Vagina (tissue), 2 donors: ENCODE measurements around the gene MYL7.

Source experiments
- POLR2A ChIP-seq, 2 donors: fragments of 450-650 bp; IDR thresholded peaks; one replicate each; pipeline ENCODE4 v1.6.1; 2017; ENCODE audit warnings: antibody characterized with exemption in 2 of 2, mild to moderate bottlenecking in 2 of 2, moderate library complexity in 2 of 2
- TF ChIP-seq, protein P1 (sequence below), 3 experiments: fragments of 450-650 bp in 2 of 3; fragments of 200-600 bp in 1 of 3; sonication (generic) in 1 of 3; IDR thresholded peaks; one replicate each; pipeline ENCODE4 v1.5.1; 2017 to 2019; ENCODE audit warnings: antibody characterized with exemption in 3 of 3, mild to moderate bottlenecking in 2 of 3, moderate library complexity in 2 of 3

DNA sequence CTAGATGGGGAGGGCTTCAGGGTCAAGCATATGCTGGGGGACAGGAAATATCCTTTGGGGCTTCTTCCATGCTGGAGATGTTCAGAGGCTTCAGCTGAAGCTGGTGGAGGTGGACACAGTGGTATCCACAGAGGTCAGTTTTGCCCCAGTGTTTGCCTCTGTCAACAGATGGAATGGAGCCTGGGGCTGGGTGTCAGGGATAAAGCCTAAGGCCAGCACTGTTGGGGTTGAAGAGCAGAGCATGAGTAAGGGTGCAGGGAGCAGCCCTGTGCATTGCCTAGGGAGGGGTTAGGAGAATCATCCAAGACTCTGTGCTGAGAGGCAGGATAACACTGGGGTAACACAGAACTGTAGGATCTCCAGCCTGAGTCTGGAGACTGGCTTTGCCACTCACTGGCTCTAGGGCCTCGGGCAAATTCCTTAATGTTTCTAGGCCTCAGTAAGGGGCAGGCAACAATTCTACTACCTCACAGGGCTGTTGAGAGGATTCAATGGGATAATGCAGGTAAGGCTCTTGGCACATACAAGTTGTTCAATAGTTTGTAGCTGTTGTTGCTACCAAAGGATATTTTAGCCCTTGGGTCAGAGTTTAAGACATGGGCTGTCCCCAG is 21.8 kb upstream of the MYL7 start:
- TF ChIP-seq, protein P1, sequence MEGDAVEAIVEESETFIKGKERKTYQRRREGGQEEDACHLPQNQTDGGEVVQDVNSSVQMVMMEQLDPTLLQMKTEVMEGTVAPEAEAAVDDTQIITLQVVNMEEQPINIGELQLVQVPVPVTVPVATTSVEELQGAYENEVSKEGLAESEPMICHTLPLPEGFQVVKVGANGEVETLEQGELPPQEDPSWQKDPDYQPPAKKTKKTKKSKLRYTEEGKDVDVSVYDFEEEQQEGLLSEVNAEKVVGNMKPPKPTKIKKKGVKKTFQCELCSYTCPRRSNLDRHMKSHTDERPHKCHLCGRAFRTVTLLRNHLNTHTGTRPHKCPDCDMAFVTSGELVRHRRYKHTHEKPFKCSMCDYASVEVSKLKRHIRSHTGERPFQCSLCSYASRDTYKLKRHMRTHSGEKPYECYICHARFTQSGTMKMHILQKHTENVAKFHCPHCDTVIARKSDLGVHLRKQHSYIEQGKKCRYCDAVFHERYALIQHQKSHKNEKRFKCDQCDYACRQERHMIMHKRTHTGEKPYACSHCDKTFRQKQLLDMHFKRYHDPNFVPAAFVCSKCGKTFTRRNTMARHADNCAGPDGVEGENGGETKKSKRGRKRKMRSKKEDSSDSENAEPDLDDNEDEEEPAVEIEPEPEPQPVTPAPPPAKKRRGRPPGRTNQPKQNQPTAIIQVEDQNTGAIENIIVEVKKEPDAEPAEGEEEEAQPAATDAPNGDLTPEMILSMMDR (IDR thresholded peaks at IDR 0.05) = no peak
- no peak for TF ChIP-seq POLR2A (IDR thresholded peaks at IDR 0.05)
